COR-L47 (cell line): ENCODE results near the gene RFX2.
"Not testable (repeated sequence)": the region's sequence is repeated elsewhere in the genome, so short reads cannot be mapped to it uniquely, and the experiment has no call there.

Experiments used
- DNase-seq: peaks from one replicate; lab custom pipeline; 2025; lab: John Stamatoyannopoulos, UW

Gene RFX2

GRCh38 chr19:5990289-5990797, 120.0 kb downstream of the RFX2 start:
- DNase-seq, result no peak

- DNase-seq, result no peak
Measured at GRCh38 chr19:5989388-5990074, 120.8 kb downstream of the RFX2 start.

GRCh38 chr19:5988517-5989387, 121.5 kb downstream of the RFX2 start:
- no peak for DNase-seq

- peak; percentile 82 for DNase-seq
Measured at GRCh38 chr19:5987077-5987818, 123.1 kb downstream of the RFX2 start.

GRCh38 chr19:5985837-5986236, 124.5 kb downstream of the RFX2 start:
- DNase-seq, result not testable (repeated sequence)

GRCh38 chr19:5985098-5985783, 125.1 kb downstream of the RFX2 start:
- DNase-seq, result no peak

- no peak for DNase-seq
Measured at GRCh38 chr19:5984600-5984999, 125.7 kb downstream of the RFX2 start.

- DNase-seq, result no peak
Measured at GRCh38 chr19:5983367-5983955, 126.8 kb downstream of the RFX2 start.

GRCh38 chr19:5978606-5979552, 131.4 kb downstream of the RFX2 start:
- no peak for DNase-seq

- peak; percentile 99 for DNase-seq
Measured at GRCh38 chr19:5977785-5978605, 132.3 kb downstream of the RFX2 start, which contains the start of gene RANBP3. RANBP3 (minus strand) TSS chr19:5978140; CDS start chr19:5978082, 58 bp downstream.

- no peak for DNase-seq
Measured at GRCh38 chr19:5977222-5977784, 133.0 kb downstream of the RFX2 start.

- DNase-seq, result no peak
Measured at GRCh38 chr19:5976768-5977167, 133.5 kb downstream of the RFX2 start.

GRCh38 chr19:5975388-5975728, 134.9 kb downstream of the RFX2 start:
- no peak for DNase-seq

- DNase-seq, result no peak
Measured at GRCh38 chr19:5974721-5975387, 135.4 kb downstream of the RFX2 start.

- DNase-seq, result no peak
Measured at GRCh38 chr19:5973867-5974635, 136.2 kb downstream of the RFX2 start.

GRCh38 chr19:5973376-5973775, 136.9 kb downstream of the RFX2 start:
- DNase-seq, result no peak

GRCh38 chr19:5972355-5972731, 138.0 kb downstream of the RFX2 start:
- no peak for DNase-seq
